Measurements from ENCODE around the gene NFKB2.

The NFKB2 gene

DNA sequence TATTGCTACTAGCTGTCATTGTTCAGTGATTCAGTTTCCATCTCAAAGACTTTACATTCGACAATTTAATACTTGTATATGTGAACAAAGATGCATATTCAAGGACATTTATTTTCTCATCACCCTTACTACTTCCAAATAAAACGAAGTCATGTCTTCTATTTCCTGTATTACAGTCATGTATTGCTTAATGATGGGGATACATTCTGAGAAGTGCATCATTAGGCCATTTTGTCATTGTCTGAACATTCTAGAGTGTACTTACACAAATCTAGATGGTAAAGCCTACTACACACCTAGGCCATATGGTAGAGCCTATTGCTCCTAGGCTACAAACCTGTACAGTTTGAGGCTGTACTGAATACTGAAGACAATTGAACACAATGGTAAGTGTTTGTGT lies 49.3 kb downstream of the NFKB2 start:
- no peak for DNase-seq (ENCODE audit: low read depth in 3 of 3, low spot score in 1 of 3)

- peak; percentile 63 to 75 (median 68) for DNase-seq (ENCODE audit: low read depth in 3 of 3, low spot score in 1 of 3)
Measured at GRCh38 chr10:102449321-102450123, 54.0 kb downstream of the NFKB2 start.

DNA sequence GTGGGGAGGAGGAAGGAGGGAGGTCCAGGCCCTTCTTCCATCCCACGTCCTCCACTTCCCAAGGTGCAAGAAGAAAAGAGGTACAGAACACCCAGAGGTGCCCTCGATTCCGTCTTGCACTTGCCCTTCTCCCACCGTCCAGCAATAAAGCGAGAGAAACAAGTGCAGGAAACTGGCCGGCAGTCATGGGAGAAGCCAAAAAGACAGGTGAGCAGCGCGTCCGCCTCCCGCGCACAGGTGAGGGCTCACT lies 54.5 kb downstream of the NFKB2 start:
- no peak for DNase-seq (ENCODE audit: low read depth in 3 of 3, low spot score in 1 of 3)

- peak; percentile 67 to 80 (median 77) for DNase-seq (ENCODE audit: low read depth in 3 of 3, low spot score in 1 of 3)
Measured at GRCh38 chr10:102450374-102451104, 55.0 kb downstream of the NFKB2 start.

GRCh38 chr10:102451105-102451969 lies 55.8 kb downstream of the NFKB2 start, which contains the start of gene C10orf95:
Gene C10orf95 (minus strand): TSS chr10:102451543. CDS start chr10:102451093, 450 bp downstream.
- DNase-seq (ENCODE audit: low read depth in 3 of 3, low spot score in 1 of 3) = no peak
